ENCODE data around the gene GRIN2D.

Gene GRIN2D

DNA sequence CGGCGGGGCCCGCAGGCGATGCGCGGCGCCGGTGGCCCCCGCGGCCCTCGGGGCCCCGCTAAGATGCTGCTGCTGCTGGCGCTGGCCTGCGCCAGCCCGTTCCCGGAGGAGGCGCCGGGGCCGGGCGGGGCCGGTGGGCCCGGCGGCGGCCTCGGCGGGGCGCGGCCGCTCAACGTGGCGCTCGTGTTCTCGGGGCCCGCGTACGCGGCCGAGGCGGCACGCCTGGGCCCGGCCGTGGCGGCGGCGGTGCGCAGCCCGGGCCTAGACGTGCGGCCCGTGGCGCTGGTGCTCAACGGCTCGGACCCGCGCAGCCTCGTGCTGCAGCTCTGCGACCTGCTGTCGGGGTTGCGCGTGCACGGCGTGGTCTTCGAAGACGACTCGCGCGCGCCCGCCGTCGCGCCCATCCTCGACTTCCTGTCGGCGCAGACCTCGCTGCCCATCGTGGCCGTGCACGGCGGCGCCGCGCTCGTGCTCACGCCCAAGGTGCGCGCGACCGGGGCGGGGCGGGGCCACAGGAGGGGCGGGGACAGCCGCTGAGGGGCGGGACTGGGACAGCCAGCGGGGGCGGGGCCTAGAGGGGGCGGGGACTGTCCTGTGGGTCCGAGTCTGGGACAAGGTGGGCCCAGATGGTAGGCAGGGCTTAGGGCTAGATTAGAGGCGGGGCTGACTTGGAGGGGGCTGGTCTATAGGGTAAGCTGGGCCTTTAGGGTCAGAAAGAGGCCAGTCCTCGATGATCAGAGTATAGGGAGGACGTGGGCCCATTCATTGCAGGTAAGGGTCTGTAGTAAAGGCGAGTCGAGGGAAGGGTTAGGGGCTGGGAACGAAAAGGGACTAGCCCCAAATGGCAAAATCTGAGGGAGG, 5.1 kb downstream of the GRIN2D start:
- DNase-seq, result peak in 1 of 2 experiments; percentile 78

DNA sequence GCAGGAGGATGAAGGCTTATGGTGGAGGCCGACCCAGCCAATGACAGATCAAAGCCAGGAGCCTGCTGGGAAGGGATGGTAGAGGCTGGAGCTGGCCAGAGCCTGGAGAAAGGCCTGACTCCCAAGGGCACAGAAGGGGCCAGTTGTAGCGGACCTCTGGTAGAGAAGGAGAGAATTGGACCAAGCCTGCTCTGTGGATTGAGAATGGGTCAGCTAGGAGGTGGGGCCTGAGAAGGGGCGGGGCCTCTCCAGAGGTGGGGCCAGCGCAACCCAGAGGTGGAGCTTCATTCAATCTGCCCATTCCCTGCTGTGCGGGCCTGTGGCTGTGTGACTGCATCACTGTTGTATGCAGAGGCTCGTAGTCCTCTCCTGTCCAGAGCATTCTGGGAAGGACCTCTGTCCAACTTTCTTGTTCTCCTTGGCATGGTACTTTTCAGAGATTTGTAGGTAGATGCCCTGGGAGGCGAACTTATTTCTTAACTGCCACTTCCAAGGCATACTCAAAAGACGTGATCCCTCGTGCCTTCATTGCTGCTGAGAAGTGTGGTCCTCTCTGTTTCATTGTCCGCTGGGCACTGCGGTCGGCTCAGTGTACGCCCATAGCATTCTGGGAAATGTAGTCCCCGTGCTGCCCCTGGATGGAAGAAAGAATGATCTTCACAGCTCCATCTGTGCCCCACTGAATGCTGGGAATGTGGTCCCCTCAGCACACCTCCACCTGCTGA, 6.7 kb downstream of the GRIN2D start:
- no peak for DNase-seq

DNA sequence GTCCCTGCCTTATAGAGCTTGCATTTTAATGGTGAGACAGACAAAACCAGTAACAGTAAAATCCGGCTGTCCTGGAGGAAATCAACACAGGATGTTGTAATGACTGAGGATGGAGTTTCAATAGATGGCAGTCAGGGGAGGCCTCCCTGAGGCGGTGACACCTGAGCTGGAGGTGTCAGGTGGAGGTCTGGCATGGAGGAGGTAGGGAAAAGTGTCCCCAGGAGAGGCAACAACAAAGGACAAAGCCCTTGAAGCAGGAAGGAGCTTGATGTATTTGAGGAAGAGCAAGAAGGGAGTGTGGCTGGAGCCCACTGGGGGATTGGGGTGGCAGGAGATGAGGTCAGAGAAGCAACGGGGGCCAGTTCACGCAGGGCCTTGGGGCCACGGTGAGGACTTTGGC, 7.8 kb downstream of the GRIN2D start:
- DNase-seq, result no peak

DNA sequence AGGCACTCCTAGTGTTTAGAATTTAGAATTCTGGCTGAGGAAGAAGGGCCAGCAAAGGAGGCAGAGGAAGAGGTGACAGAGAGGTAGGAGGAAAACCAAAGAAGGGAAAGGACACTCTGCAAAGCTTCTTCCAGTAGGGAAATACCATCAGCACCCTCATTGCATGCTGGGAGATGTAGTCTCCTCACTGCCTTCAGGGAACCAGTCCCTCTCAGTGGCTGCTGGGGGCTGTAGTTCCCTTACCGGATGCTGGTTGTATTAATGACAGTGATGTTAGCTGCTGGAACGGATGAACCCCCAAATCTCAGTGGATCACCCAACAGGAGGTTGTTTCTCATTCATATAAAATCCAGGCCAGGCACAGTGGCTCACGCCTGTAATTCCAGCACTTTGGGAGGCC, 10.1 kb downstream of the GRIN2D start:
- peak; percentile 24 to 61 for DNase-seq

DNA sequence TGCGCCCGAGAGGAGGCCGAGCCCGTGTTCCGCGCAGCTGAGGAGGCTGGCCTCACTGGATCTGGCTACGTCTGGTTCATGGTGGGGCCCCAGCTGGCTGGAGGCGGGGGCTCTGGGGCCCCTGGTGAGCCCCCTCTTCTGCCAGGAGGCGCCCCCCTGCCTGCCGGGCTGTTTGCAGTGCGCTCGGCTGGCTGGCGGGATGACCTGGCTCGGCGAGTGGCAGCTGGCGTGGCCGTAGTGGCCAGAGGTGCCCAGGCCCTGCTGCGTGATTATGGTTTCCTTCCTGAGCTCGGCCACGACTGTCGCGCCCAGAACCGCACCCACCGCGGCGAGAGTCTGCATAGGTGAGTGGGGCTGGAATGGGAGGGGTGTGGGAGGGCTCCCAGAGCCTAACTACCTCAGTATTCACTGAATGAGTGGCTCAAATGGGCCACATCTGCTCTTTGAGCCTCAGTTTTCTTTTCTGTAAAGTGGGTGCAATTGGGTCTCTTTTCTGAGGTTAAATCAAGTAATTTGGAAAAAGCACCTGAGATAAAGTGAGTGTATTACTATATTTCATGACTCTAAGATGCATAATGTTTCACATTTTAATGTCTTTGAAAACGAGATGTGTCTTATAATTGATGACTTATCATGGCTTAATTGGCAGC, 11.7 kb downstream of the GRIN2D start:
- DNase-seq, result no peak

DNA sequence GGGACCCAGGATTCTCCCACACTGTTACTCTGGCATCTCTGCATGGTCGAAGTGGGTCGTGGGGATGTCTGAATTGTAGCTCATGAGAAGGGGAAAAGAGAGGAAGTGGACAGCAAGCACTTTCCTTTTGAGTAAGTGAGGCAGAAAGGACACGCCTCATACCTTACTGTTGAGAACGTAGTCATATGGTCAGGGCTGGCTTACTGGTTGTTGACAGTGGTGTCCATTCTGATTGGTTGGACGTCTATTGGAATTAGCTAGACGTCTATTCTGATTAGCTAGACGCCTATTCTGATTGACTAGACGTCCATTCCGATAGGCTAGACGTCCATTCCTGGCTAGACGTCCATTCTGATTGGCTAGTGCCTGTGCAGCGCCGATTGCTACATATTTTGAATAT, 12.4 kb downstream of the GRIN2D start:
- no peak for DNase-seq

DNA sequence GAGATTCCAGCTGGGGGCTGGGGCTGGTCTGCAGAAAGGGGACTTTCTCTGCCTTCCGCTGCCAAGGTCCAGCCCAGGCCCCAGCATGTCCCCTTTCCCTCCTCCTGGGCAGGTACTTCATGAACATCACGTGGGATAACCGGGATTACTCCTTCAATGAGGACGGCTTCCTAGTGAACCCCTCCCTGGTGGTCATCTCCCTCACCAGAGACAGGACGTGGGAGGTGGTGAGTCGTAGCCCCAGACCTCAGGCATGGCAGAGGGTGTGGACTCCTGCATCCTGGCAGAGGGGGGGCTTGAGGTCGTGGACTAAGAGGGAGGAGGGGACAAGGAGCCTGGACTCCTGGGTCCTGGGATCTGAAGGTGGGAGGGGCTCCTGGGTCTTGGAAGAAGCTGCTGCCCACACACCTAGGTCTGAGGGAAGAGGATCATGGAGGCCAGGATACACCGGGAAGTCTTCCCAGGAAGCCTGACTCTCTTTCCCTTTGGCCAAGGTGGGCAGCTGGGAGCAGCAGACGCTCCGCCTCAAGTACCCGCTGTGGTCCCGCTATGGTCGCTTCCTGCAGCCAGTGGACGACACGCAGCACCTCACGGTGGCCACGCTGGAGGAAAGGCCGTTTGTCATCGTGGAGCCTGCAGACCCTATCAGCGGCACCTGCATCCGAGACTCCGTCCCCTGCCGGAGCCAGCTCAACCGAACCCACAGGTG, 20.6 kb downstream of the GRIN2D start:
- DNase-seq, result no peak

DNA sequence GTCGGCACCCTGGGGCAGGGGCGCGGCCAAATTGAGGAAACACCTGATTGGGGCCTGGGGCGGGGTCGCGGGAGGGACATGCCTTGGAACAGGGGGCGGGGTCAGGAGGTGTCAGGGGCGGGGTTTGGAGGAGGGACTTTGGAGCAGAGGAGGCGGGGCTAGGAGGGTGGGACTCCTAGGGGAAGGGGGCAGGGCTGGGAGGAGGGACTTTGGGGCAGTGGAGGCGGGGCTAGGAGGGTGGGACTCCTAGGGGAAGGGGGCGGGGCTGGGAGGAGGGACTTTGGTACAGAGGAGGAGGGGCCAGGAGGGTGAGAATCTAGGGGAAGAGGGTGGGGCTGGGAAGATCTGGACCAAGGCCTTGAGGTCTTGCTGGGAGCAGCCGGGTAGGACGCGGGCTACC, 21.9 kb downstream of the GRIN2D start:
- DNase-seq, result peak in 1 of 2 experiments; percentile 47

DNA sequence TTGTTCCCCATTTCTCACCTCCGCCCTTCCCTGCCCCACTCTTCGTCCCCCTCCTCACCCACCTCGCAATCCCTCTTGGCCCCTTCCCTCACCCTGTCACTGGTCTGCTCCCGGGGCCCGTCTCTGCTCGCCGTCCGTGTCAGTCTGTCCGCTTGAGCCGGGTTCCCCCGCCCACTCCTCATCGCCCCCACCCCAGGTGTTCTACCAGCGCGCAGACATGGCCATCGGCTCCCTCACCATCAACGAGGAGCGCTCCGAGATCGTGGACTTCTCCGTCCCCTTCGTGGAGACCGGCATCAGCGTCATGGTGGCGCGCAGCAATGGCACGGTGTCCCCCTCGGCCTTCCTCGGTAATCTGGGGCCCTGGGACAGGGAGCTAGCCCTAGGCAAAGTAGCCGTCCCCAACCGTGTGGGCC, 22.3 kb downstream of the GRIN2D start:
- DNase-seq, result no peak

DNA sequence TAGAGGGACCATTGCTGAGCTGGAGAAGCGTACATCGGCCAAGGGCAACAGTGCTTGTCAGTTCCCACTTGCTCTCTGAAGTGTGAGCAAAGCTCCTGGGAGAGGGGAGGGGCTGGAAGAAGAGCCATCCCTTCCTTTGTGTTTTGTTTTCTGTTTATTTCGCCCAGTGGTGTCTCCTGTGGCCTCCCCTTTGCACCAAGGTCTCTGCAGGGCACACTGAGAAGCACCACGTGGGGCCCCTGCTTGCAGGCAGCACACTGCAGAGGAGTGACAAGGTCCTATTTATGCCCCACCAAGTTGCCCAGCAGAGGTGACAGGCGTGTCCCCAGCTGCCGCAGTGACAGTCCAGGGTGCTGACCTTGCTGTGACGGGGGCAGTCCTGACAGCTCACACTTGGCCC, 24.0 kb downstream of the GRIN2D start:
- DNase-seq, result no peak

DNA sequence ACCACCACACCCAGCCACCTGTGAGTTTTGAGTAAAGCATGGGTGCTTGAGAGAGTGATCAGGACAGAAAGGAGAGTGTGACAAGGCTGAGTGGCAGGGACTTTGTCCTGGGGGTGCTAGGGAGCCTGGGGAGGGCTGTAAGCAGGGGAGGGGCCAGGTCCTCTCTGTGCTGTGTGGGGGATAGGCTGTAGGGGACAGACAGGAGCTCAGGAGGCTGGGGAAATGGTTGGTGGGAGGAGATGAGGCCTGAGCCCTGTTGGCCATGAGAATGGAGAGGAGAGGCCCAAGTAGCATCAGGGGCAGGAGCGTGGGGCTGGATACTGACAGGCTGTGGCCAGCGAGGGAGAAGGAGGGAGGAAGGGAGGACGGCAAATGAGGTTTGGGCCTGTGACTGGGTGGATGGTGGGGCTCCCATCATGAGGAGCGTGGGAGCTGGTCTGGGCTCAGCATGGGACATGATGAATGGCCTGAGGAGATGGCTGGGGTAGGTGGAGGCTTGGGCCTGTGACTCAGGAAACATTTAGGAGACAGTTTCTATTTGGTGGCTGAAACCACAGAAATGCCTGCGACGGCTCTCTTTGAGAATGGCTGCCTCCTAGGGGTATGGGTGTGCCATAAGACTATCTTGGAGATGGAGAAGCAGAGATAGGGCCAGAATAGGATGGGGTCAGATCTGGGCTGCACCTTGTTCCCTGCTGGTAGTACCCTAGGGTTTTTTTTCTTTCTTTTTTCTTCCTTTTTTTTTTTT, 25.0 kb downstream of the GRIN2D start:
- no peak for DNase-seq

DNA sequence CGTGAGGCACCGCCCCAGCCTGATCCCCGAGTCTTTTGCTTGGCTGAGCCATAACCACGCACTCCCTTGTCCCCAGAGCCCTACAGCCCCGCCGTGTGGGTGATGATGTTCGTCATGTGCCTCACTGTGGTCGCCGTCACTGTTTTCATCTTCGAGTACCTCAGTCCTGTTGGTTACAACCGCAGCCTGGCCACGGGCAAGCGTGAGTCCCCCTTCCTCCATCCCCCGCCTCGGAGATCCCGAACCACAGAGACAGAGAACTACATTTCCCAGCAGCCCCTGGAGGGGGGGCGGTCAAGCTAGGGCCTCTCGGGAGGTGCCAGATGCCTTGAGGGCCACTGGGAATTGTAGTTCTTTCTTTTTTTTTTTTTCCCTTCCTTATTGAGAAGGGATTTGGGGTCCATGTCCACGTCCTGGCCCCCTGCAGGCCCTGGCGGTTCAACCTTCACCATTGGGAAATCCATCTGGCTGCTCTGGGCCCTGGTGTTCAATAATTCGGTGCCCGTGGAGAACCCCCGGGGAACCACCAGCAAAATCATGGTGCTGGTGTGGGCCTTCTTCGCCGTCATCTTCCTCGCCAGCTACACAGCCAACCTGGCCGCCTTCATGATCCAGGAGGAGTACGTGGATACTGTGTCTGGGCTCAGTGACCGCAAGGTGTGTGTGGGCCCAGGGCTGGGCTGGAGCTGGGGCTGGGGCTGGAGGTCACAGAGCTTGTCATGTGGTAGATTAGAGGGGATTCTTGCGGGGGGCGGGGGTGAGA, 25.9 kb downstream of the GRIN2D start:
- DNase-seq, result peak in 1 of 2 experiments; percentile 54

DNA sequence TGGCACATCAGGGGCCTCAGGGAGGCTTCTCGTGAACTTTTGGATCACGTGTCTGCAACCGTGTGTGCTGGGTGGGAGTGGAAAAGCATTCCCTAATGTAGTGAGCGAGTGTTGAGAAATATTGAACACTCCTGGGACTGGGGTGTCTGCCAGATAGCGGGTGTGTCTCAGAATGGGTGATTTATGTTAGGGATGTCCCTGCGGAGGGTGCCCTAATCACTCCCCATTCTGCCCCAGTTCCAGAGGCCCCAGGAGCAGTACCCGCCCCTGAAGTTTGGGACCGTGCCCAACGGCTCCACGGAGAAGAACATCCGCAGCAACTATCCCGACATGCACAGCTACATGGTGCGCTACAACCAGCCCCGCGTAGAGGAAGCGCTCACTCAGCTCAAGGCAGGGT, 28.1 kb downstream of the GRIN2D start:
- DNase-seq, result no peak

DNA sequence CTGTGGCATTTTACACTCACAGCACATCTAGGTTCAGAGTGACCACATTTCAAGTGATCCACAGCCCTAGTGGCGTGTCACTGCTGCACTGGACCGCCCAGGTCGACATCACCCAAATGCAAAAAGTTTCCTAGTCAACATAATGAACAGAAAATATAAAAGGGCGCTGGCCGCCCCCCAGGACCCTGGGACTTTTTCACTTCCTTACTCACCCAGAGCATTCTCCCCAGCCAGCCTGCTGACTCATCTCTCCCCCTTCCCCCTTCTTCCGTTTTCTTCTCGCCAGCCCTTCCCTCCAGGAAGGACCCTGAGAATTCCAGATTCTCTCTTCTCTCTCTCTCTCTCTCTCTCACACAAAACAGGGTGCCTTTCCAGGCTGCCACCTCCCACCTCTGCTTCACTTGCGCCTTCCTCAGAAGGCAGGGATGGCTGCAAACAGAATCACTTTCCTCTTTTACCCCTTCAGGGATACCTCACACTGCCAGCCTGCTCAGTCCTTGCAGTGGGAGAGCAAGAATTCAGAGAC, 31.3 kb downstream of the GRIN2D start:
- DNase-seq, result no peak

DNA sequence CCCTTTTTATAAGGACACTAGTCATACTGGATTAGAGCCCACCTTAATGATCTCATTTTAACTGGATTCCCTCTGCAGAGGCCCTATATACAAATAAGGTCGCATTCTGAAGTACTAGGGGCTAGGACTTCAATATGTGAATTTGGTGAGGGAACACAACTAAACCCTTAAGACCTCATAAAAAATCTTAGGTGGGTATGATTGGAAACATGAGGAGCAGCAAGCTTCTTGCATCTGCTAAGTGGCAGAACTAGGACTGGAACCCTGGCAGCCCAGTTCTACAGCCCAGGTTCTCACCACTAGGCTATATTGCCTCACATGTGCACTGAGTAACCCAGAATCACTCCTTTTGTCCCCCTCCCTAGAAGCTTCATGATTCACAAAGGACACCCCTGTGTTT, 35.2 kb downstream of the GRIN2D start:
- DNase-seq, result no peak

DNA sequence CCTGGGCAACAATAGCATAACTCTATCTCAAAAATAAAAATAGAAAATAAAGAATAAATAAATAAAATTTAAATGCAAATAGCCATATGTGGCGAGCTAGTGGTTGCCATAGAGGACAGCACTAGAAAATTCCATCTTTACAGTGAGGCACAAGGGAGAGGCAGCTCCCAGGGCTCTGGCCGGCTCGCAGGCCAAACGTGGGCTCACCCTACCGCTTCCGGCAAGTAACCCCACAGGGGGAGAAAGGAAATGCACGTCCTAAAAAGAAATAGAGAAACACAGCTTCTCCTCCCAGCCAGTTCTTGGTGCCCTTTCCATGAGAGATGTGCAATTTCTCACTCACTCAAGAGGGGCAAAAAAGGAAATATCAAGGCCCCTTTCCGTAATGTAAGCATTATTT, 39.9 kb downstream of the GRIN2D start:
- no peak for DNase-seq

DNA sequence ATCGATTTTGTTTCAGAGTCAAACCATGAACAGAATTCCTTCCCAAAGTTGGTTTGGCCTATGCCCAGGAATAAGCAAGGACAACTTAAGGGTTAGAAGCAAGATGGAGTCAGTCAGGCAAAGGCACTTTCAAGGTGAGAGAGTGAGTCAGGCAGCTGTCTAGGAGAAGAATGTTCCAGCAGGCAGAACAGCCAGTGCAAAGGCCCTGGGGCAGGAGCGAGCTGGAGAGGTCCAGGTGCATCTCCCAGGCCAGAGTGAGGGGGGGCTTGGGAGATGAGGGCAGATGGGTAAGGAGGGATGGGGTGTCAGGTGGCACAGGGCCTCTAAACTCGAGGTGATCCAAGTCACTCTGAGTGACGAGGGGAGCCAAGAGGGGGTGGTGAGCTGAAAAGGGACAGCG, 43.1 kb downstream of the GRIN2D start:
- no peak for DNase-seq

DNA sequence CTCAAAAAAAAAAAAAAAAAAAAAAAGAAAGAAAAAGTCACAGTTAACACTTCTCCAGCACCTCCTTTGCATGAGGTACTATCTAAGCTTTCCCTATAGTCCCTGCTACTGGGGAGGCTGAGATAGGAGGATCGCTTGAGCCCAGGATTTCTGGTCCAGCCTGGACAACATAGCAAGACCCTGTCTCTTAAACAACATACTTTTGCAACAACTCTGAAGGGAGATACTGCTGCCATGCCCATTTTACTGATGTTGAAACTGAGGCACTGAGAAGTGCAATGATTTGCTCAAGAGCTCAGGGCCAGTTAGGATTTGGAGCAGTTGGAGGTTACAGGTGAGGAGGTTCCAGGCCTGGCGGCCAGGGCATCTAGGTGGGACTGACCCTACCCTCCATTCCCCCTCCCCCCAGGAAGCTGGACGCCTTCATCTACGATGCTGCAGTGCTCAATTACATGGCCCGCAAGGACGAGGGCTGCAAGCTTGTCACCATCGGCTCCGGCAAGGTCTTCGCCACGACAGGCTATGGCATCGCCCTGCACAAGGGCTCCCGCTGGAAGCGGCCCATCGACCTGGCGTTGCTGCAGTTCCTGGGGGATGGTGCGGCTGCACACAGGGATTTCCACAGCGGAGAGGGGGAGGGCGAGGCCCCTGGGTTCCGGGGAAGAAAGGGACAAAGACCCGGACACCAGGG, 48.0 kb downstream of the GRIN2D start:
- no peak for DNase-seq

DNA sequence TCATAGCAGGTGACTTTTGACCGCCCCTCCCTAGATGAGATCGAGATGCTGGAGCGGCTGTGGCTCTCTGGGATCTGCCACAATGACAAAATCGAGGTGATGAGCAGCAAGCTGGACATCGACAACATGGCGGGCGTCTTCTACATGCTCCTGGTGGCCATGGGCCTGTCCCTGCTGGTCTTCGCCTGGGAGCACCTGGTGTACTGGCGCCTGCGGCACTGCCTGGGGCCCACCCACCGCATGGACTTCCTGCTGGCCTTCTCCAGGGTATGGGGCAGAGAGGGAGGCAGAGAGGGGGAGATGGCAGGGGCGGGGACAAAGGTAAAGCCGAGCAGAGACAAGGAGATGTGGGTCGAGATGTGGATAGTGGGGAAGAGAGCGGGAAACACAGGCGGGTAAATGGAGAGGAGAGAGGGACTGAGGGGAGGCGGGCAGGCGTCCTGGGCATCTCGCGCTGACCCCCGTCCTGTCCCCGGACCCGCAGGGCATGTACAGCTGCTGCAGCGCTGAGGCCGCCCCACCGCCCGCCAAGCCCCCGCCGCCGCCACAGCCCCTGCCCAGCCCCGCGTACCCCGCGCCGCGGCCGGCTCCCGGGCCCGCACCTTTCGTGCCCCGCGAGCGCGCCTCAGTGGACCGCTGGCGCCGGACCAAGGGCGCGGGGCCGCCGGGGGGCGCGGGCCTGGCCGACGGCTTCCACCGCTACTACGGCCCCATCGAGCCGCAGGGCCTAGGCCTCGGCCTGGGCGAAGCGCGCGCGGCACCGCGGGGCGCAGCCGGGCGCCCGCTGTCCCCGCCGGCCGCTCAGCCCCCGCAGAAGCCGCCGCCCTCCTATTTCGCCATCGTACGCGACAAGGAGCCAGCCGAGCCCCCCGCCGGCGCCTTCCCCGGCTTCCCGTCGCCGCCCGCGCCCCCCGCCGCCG, 48.9 kb downstream of the GRIN2D start:
- DNase-seq, result no peak

DNA sequence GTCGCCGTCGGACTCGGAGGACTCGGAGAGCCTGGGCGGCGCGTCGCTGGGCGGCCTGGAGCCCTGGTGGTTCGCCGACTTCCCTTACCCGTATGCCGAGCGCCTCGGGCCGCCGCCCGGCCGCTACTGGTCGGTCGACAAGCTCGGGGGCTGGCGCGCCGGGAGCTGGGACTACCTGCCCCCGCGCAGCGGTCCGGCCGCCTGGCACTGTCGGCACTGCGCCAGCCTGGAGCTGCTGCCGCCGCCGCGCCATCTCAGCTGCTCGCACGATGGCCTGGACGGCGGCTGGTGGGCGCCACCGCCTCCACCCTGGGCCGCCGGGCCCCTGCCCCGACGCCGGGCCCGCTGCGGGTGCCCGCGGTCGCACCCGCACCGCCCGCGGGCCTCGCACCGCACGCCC, 49.8 kb downstream of the GRIN2D start:
- peak in 1 of 2 experiments; percentile 29 for DNase-seq

All from NCI-H446 (cell line).